Panc1 (cell line): ENCODE measurements around the gene ZNF469.

ENCODE experiments used
- CTCF ChIP-seq: fragments of 450-650 bp; IDR thresholded peaks from 2 replicates; pipeline ENCODE4 v1.5.1; 2017; ENCODE audit warnings: mild to moderate bottlenecking
- POLR2AphosphoS5 ChIP-seq: IDR thresholded peaks from 2 replicates; pipeline ENCODE4 v1.6.1; 2012; ENCODE audit warnings: mild to moderate bottlenecking, low read depth, low read length, moderate library complexity
- REST ChIP-seq, 2 experiments: IDR thresholded peaks; 2 replicates each; pipeline ENCODE4 v1.6.1; 2011 to 2012; ENCODE audit warnings: low read depth in 2 of 2, control low read depth in 1 of 2, low read length in 1 of 2, mild to moderate bottlenecking in 1 of 2, moderate library complexity in 1 of 2; ENCODE audit not compliant: insufficient read depth in 1 of 2
- SIN3A ChIP-seq: IDR thresholded peaks from 2 replicates; pipeline ENCODE4 v1.6.1; 2012; ENCODE audit warnings: low read depth, mild to moderate bottlenecking, low read length, moderate library complexity, borderline replicate concordance; ENCODE audit not compliant: insufficient read depth
- TCF7L2 ChIP-seq: IDR thresholded peaks from 2 replicates; pipeline ENCODE4 v1.6.1; 2011; ENCODE audit warnings: mild to moderate bottlenecking, low read depth, low read length, inconsistent platforms

- no peak for TF ChIP-seq CTCF
- TF ChIP-seq POLR2AphosphoS5 = no peak
- TF ChIP-seq TCF7L2 = no peak
- no peak for TF ChIP-seq SIN3A
- no peak for TF ChIP-seq REST (IDR thresholded peaks at IDR 0.05; ENCODE audit: insufficient read depth in 1 of 2, low read depth in 2 of 2, low read length in 1 of 2)
These were observed 13.8 kb upstream of the ZNF469 start for GRCh38 chr16:88368994-88369393.
